ENCODE data around the gene MYLK. TPM values are rescaled to one million over a fixed set of nuclear protein-coding genes. Genes with fewer than 3 reads are reported as not detected.

Gene MYLK
- total RNA-seq, 2 donors from 2014 or later: 4.7 to 6.6 TPM

DNA sequence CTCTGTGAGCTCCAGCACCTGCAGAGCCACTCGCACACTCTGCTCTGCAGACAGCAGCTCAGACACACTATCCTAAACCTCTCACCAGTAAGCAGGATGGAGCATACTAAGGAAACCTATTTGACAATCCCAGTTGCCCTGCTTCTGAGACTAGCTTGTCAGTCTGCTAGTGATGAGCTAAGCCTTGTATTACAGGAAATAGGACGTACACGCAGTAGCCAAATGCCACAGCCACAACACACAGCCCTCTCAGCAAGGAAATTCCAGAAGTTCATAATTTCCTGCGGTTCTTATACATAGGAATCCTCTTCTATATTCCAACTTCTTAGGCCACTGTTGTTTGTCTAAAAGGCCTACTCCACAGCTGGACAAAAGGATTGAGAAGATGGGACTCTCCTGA lies 74.5 kb downstream of the MYLK start:
- Histone ChIP-seq H3K36me3 (ENCODE audit: control insufficient read depth, insufficient read depth, low read length) (no peaks in the 10 kb centered on the region), H3K9ac (ENCODE audit: extremely low read depth, low read length, poor library complexity, severe bottlenecking) (no peak overlapping the region), H3K27me3 (ENCODE audit: control insufficient read depth, insufficient read depth, low read length, poor library complexity, severe bottlenecking) (no peaks in the 10 kb centered on the region), H3K4me3 (ENCODE audit: low read length) (no peak overlapping the region), H3K9me3 (ENCODE audit: control insufficient read depth, low read length) (no peaks in the 10 kb centered on the region), H3K27ac (ENCODE audit: low read depth, low read length) (no peak overlapping the region), H3K4me1 (ENCODE audit: control insufficient read depth, insufficient read depth, low read length) (peaks cover 15% of the 10 kb centered on the region)
- TF ChIP-seq, protein P1, sequence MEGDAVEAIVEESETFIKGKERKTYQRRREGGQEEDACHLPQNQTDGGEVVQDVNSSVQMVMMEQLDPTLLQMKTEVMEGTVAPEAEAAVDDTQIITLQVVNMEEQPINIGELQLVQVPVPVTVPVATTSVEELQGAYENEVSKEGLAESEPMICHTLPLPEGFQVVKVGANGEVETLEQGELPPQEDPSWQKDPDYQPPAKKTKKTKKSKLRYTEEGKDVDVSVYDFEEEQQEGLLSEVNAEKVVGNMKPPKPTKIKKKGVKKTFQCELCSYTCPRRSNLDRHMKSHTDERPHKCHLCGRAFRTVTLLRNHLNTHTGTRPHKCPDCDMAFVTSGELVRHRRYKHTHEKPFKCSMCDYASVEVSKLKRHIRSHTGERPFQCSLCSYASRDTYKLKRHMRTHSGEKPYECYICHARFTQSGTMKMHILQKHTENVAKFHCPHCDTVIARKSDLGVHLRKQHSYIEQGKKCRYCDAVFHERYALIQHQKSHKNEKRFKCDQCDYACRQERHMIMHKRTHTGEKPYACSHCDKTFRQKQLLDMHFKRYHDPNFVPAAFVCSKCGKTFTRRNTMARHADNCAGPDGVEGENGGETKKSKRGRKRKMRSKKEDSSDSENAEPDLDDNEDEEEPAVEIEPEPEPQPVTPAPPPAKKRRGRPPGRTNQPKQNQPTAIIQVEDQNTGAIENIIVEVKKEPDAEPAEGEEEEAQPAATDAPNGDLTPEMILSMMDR (conservative IDR thresholded peaks at IDR 0.05): no peak
- H3K4me3 Mint-ChIP-seq: no peak overlapping the region
- no peaks in the 10 kb centered on the region for H3K36me3 Mint-ChIP-seq (ENCODE audit: low read depth)
- no peak overlapping the region for H3K27ac Mint-ChIP-seq
- DNase-seq: peak; percentile 5
- 92 to 96% methylated on average over 4 of the region's 4 CpGs for WGBS, 2 experiments (ENCODE audit: insufficient coverage in 1 of 2, insufficient read length in 1 of 2)
- no peaks in the 10 kb centered on the region for H3K9me3 Mint-ChIP-seq
- no peaks in the 10 kb centered on the region for H3K27me3 Mint-ChIP-seq (ENCODE audit: insufficient read depth)
- H3K4me1 Mint-ChIP-seq: peaks cover 28% of the 10 kb centered on the region

DNA sequence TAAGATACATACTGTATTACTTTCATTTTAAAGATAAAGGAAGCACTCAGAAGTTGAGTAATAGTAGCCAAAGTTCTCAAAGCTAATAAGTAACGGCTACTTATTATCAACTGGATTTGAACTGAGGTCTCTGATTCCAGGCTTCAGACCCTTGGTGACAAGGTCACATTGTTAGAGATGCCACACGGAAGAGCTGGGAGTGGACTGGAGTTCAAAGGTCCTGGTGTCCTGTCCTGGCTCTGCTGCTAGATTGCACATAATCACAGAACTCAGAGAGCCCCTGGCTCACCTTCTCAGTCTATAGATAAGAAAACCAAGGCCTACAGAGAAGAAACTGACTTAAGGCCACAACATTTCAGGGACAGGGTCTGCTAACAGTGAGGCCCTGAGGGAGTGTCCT lies 75.3 kb downstream of the MYLK start:
- H3K4me1 ChIP-seq (ENCODE audit: control insufficient read depth, insufficient read depth, low read length): peaks cover 15% of the 10 kb centered on the region
- H3K27ac ChIP-seq (ENCODE audit: low read depth, low read length): no peak overlapping the region
- Mint-ChIP-seq H3K27ac (no peak overlapping the region), H3K9me3 (no peaks in the 10 kb centered on the region), H3K4me1 (peaks cover 34% of the 10 kb centered on the region), H3K4me3 (no peak overlapping the region), H3K36me3 (ENCODE audit: low read depth) (no peaks in the 10 kb centered on the region), H3K27me3 (ENCODE audit: insufficient read depth) (no peaks in the 10 kb centered on the region)
- H3K36me3 ChIP-seq (ENCODE audit: control insufficient read depth, insufficient read depth, low read length): no peaks in the 10 kb centered on the region
- 93 to 100% methylated on average over 2 of the region's 2 CpGs for WGBS, 2 experiments (ENCODE audit: insufficient coverage in 1 of 2, insufficient read length in 1 of 2)
- no peak overlapping the region for H3K9ac ChIP-seq (ENCODE audit: extremely low read depth, low read length, poor library complexity, severe bottlenecking)
- no peak overlapping the region for H3K4me3 ChIP-seq (ENCODE audit: low read length)
- DNase-seq: no peak
- H3K27me3 ChIP-seq (ENCODE audit: control insufficient read depth, insufficient read depth, low read length, poor library complexity, severe bottlenecking): no peaks in the 10 kb centered on the region
- TF ChIP-seq, protein P1 (conservative IDR thresholded peaks at IDR 0.05): no peak
- H3K9me3 ChIP-seq (ENCODE audit: control insufficient read depth, low read length): no peaks in the 10 kb centered on the region

DNA sequence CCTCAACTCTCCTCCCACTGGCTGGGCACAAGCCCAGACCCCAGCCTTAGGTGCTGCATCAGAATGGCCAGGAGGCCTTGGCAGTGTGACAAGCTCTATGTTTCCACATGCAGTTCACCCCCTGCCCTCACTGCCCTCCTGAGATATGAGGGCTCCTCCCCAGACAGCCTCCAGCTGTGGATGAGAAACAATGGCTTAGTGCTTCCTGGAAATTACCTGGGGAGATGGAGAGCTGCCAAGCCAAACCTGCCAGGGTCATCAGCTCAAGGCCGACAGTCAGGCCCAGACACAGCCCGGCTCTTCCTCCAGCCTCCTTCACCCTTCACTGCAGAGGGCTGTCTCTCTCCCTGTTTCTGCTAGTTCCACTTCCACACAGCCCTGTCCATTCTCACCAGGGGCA lies 76.3 kb downstream of the MYLK start:
- Mint-ChIP-seq H3K27ac (no peak overlapping the region), H3K4me1 (peaks cover 34% of the 10 kb centered on the region)

More for the DNA sequence above, 76.3 kb downstream of the MYLK start:
- Histone ChIP-seq H3K36me3 (ENCODE audit: control insufficient read depth, insufficient read depth, low read length) (no peaks in the 10 kb centered on the region), H3K9ac (ENCODE audit: extremely low read depth, low read length, poor library complexity, severe bottlenecking) (no peak overlapping the region), H3K4me1 (ENCODE audit: control insufficient read depth, insufficient read depth, low read length) (peaks cover 14% of the 10 kb centered on the region), H3K9me3 (ENCODE audit: control insufficient read depth, low read length) (no peaks in the 10 kb centered on the region), H3K27ac (ENCODE audit: low read depth, low read length) (no peak overlapping the region), H3K4me3 (ENCODE audit: low read length) (no peak overlapping the region), H3K27me3 (ENCODE audit: control insufficient read depth, insufficient read depth, low read length, poor library complexity, severe bottlenecking) (no peaks in the 10 kb centered on the region)
- no peaks in the 10 kb centered on the region for H3K9me3 Mint-ChIP-seq
- H3K4me3 Mint-ChIP-seq: no peak overlapping the region
- H3K36me3 Mint-ChIP-seq (ENCODE audit: low read depth): no peaks in the 10 kb centered on the region
- WGBS, 2 experiments (ENCODE audit: insufficient coverage in 1 of 2, insufficient read length in 1 of 2): 89 to 100% methylated on average over 2 of the region's 2 CpGs
- TF ChIP-seq, protein P1 (conservative IDR thresholded peaks at IDR 0.05): no peak
- no peaks in the 10 kb centered on the region for H3K27me3 Mint-ChIP-seq (ENCODE audit: insufficient read depth)
- no peak for DNase-seq

All from endodermal cell (in vitro differentiated cells).